Hepatocyte (in vitro differentiated cells): ENCODE results near the gene SLCO2A1.

Experiments used
- CTCF ChIP-seq: fragments of 200-600 bp; sonication (generic); IDR thresholded peaks from 2 replicates; pipeline ENCODE4 v1.5.1; 2016; ENCODE audit warnings: antibody characterized with exemption, mild to moderate bottlenecking; ENCODE audit not compliant: poor library complexity
- EZH2 ChIP-seq: fragments of 200-600 bp; sonication (generic); IDR thresholded peaks from 2 replicates; pipeline ENCODE4 v1.6.1; 2016; ENCODE audit warnings: antibody characterized with exemption, mild to moderate bottlenecking, borderline replicate concordance

- no peak for TF ChIP-seq CTCF
- TF ChIP-seq EZH2 = no peak
Measured at GRCh38 chr3:134077649-134078161, 48.0 kb upstream of the SLCO2A1 start.
